ENCODE measurements around the gene BOK. TPM values are rescaled to one million over a fixed set of nuclear protein-coding genes. Genes with fewer than 3 reads are reported as not detected.

BOK gene
- total and polyA plus RNA-seq, 9 of the 15 experiments (the other 6 are each of a cell fraction or from before 2014, with no cell fraction given), result 0.03 to 3.3 (median 2.0) TPM; not detected in 1

GRCh38 chr2:241553981-241554380 lies 4.6 kb upstream of the BOK start:
- ChIA-PET CTCF (ENCODE audit: low intra/inter-chr PET ratio) (no interaction called here), POLR2A (no interaction called here)
- H3K4me2 ChIP-seq (ENCODE audit: insufficient read depth, low read length), result no peak overlapping the region
- FAIRE-seq (no peak), DNase-seq (ENCODE audit: extremely low read depth in 1 of 4, low spot score in 3 of 4) (no peak), ATAC-seq (no peak)
- H3K79me2 ChIP-seq (ENCODE audit: control insufficient read depth, insufficient read depth, low read length), result no peaks in the 10 kb centered on the region
- WGBS (ENCODE audit: insufficient coverage, low coverage, missing lambda C conversion rate), result 25% methylated on average over 1 of the region's 6 CpGs
- H3K4me3 ChIP-seq, result no peak overlapping the region
- no peaks in the 10 kb centered on the region for H3K36me3 ChIP-seq (ENCODE audit: control insufficient read depth, insufficient read depth, low read length)
- no peak overlapping the region for H3K9ac ChIP-seq (ENCODE audit: insufficient read depth in 1 of 2, low read depth in 2 of 2, low read length in 2 of 2)
- no peaks in the 10 kb centered on the region for H4K20me1 ChIP-seq (replicated peaks; ENCODE audit: control insufficient read depth, insufficient read depth, low read length)
- no TSS peak for BruUV-seq (replicated peaks)
- no peaks in the 10 kb centered on the region for H3K9me1 ChIP-seq (ENCODE audit: control insufficient read depth, insufficient read depth, low read length)
- peaks cover 0 to 9% of the 10 kb centered on the region in 2 experiments; a peak in 2 of 5 replicates for H3K27me3 ChIP-seq (ENCODE audit: control insufficient read depth in 2 of 2, insufficient read depth in 2 of 2, low read length in 2 of 2)
- peaks cover 0 to 29% of the 10 kb centered on the region in 2 experiments; a peak in 2 of 5 replicates for H3K4me1 ChIP-seq (replicated peaks in 1 of 2; ENCODE audit: control insufficient read depth in 2 of 2, insufficient read depth in 2 of 2, low read length in 2 of 2)
- no peak overlapping the region for H2AFZ ChIP-seq (ENCODE audit: low read depth, low read length)
- no peak overlapping the region for H3K27ac ChIP-seq (ENCODE audit: extremely low read depth, low read depth, low read length)
- H3K9me3 ChIP-seq (replicated peaks; ENCODE audit: control insufficient read depth, insufficient read depth, low read depth, low read length), result no peaks in the 10 kb centered on the region
- in situ Hi-C loops (cut with MboI) (no loop called here), intact Hi-C loops (cut with micrococcal nuclease) (no loop called here)
- TF ChIP-seq ZSCAN29 (IDR thresholded peaks at IDR 0.05) (no peak), ZFP1 (CRISPR knock-in tag; IDR thresholded peaks at IDR 0.05) (no peak), SMAD4 (CRISPR knock-in tag; conservative IDR thresholded peaks at IDR 0.05) (no peak), NCOA2 (IDR thresholded peaks at IDR 0.05; ENCODE audit: partially characterized antibody in 2 of 2) (no peak), FOS (IDR thresholded peaks at IDR 0.05; ENCODE audit: extremely low read depth, insufficient read length) (no peak), E4F1 (CRISPR knock-in tag; IDR thresholded peaks at IDR 0.05; ENCODE audit: borderline replicate concordance) (no peak), DPF2 (IDR thresholded peaks at IDR 0.05) (no peak), ZKSCAN3 (CRISPR knock-in tag; IDR thresholded peaks at IDR 0.05) (no peak), MECOM (CRISPR knock-in tag; IDR thresholded peaks at IDR 0.05) (no peak), SNIP1 (IDR thresholded peaks at IDR 0.05; ENCODE audit: low read depth) (no peak), KDM2B (CRISPR knock-in tag; IDR thresholded peaks at IDR 0.05) (no peak), SP2 (IDR thresholded peaks at IDR 0.05; ENCODE audit: extremely low read depth, low read depth, low read length, poor library complexity, severe bottlenecking) (no peak), POLR2G (IDR thresholded peaks at IDR 0.05; ENCODE audit: low read depth, low read length) (no peak), ZBTB1 (CRISPR knock-in tag; IDR thresholded peaks at IDR 0.05; ENCODE audit: borderline replicate concordance, low read depth) (no peak), ZNF23 (CRISPR knock-in tag; IDR thresholded peaks at IDR 0.05) (no peak), BRD4 (IDR thresholded peaks at IDR 0.05) (no peak)
- TF ChIP-seq, protein P1, sequence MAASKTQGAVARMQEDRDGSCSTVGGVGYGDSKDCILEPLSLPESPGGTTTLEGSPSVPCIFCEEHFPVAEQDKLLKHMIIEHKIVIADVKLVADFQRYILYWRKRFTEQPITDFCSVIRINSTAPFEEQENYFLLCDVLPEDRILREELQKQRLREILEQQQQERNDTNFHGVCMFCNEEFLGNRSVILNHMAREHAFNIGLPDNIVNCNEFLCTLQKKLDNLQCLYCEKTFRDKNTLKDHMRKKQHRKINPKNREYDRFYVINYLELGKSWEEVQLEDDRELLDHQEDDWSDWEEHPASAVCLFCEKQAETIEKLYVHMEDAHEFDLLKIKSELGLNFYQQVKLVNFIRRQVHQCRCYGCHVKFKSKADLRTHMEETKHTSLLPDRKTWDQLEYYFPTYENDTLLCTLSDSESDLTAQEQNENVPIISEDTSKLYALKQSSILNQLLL (CRISPR knock-in tag; IDR thresholded peaks at IDR 0.05; ENCODE audit: borderline replicate concordance), result no peak
- TF ChIP-seq, protein P2, sequence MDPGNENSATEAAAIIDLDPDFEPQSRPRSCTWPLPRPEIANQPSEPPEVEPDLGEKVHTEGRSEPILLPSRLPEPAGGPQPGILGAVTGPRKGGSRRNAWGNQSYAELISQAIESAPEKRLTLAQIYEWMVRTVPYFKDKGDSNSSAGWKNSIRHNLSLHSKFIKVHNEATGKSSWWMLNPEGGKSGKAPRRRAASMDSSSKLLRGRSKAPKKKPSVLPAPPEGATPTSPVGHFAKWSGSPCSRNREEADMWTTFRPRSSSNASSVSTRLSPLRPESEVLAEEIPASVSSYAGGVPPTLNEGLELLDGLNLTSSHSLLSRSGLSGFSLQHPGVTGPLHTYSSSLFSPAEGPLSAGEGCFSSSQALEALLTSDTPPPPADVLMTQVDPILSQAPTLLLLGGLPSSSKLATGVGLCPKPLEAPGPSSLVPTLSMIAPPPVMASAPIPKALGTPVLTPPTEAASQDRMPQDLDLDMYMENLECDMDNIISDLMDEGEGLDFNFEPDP (CRISPR knock-in tag; IDR thresholded peaks at IDR 0.05), result no peak

Data from K562 (cell line).